Measurements from ENCODE around the gene TRAF1. TPM values are rescaled to one million over a fixed set of nuclear protein-coding genes. Genes with fewer than 3 reads are reported as not detected.

TRAF1 gene
- total and polyA plus RNA-seq, 10 of the 15 experiments (the other 5 are each of a cell fraction or from before 2014, with no cell fraction given), result 13.8 to 163 (median 128) TPM

DNA sequence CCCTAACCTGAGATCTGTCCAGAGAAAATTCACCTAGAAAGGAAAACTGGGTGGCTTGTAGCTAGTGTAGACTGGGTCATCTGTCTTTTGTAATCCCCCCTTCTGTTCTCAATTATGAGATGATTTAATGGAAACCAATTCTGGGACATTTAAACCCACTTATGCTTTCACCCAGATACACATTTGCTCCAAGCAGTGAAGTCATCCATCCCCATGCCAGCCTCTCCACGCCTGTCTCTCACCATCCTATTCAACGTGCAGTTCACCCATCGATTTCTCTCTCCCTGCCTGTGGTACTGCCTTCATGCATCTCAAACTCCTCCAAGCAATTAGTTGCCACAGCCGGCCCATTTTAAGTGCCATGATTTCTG lies 51.4 kb downstream of the TRAF1 start (continued):
- TF ChIP-seq STAT1 (conservative IDR thresholded peaks at IDR 0.05), result no peak
- no peak for TF ChIP-seq ZNF207 (IDR thresholded peaks at IDR 0.05; ENCODE audit: borderline replicate concordance)
- no peak for TF ChIP-seq TCF7 (IDR thresholded peaks at IDR 0.05; ENCODE audit: borderline replicate concordance)
- TF ChIP-seq NR2C2 (IDR thresholded peaks at IDR 0.05; ENCODE audit: borderline replicate concordance, control insufficient read depth, insufficient read length, low read depth), result no peak
- TF ChIP-seq, protein P1, sequence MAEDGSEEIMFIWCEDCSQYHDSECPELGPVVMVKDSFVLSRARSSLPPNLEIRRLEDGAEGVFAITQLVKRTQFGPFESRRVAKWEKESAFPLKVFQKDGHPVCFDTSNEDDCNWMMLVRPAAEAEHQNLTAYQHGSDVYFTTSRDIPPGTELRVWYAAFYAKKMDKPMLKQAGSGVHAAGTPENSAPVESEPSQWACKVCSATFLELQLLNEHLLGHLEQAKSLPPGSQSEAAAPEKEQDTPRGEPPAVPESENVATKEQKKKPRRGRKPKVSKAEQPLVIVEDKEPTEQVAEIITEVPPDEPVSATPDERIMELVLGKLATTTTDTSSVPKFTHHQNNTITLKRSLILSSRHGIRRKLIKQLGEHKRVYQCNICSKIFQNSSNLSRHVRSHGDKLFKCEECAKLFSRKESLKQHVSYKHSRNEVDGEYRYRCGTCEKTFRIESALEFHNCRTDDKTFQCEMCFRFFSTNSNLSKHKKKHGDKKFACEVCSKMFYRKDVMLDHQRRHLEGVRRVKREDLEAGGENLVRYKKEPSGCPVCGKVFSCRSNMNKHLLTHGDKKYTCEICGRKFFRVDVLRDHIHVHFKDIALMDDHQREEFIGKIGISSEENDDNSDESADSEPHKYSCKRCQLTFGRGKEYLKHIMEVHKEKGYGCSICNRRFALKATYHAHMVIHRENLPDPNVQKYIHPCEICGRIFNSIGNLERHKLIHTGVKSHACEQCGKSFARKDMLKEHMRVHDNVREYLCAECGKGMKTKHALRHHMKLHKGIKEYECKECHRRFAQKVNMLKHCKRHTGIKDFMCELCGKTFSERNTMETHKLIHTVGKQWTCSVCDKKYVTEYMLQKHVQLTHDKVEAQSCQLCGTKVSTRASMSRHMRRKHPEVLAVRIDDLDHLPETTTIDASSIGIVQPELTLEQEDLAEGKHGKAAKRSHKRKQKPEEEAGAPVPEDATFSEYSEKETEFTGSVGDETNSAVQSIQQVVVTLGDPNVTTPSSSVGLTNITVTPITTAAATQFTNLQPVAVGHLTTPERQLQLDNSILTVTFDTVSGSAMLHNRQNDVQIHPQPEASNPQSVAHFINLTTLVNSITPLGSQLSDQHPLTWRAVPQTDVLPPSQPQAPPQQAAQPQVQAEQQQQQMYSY (CRISPR knock-in tag; IDR thresholded peaks at IDR 0.05), result no peak
- TF ChIP-seq MYC (IDR thresholded peaks at IDR 0.05; ENCODE audit: insufficient read depth, insufficient read length, insufficient replicate concordance, low read length, severe bottlenecking), result no peak
- no peak for TF ChIP-seq IRF4 (IDR thresholded peaks at IDR 0.05; ENCODE audit: low read depth, low read length)
- no peak for TF ChIP-seq EZH2 (IDR thresholded peaks at IDR 0.05; ENCODE audit: borderline replicate concordance, control insufficient read depth, low read depth, low read length)
- TF ChIP-seq CTCF (IDR thresholded peaks at IDR 0.05 in 2 of 3, conservative IDR thresholded peaks at IDR 0.05 in 1 of 3; ENCODE audit: control insufficient read depth in 2 of 3, extremely low read depth in 1 of 3, insufficient read depth in 1 of 3, low read depth in 3 of 3, low read length in 3 of 3), result no peak
- no peak for TF ChIP-seq CHD2 (IDR thresholded peaks at IDR 0.05; ENCODE audit: borderline replicate concordance, low read depth, low read length)
- no peak for TF ChIP-seq POLR2AphosphoS5 (IDR thresholded peaks at IDR 0.05; ENCODE audit: low read length)
- no peak for TF ChIP-seq TAF1 (IDR thresholded peaks at IDR 0.05; ENCODE audit: borderline replicate concordance, low read depth, low read length)
- TF ChIP-seq ZZZ3 (IDR thresholded peaks at IDR 0.05; ENCODE audit: control insufficient read depth, insufficient read length, low read depth), result no peak
